Measurements from ENCODE around the gene SLC37A3. TPM values are rescaled to one million over a fixed set of nuclear protein-coding genes. Genes with fewer than 3 reads are reported as not detected.
"Not testable (repeated sequence)": the region's sequence is repeated elsewhere in the genome, so short reads cannot be mapped to it uniquely, and the experiment has no call there.

SLC37A3 gene
- total RNA-seq, 2 donors from 2014 or later = 50.7 to 59.0 TPM

DNA sequence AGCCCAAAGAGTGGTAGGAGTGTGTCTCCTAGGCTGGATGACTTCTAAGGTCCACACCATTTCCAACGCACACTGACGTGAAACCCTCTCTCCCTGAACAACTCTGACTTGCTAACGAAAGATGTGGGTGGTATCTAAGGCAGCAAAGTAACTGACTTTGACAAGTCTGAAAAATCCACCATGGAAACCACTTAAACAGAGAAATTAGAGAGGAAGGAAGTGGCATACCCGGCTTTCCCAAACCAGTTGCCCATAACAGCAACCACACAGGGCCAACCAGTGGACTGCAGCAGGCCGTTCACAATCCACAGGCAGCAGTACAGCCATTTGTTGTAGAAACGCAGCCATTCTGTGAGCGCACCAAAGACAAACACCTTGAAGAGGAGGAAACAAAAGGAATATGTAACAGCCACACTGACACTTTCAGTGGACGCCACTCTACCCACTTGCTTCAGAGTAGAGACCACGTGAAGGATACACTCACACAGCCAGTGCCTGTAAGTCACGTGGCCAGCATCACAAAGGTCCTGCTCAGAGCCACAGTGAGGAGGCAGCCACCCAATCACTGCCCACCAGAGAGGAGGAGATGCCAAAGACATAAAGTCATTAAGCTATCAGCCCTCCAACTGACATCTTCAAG lies 39.8 kb downstream of the SLC37A3 start:
- DNase-seq (ENCODE audit: low spot score) = no peak
- intact Hi-C loops (cut with DNase I) = no loop called here

GRCh38 chr7:140358024-140358411 lies 40.3 kb downstream of the SLC37A3 start:
- intact Hi-C loops (cut with DNase I) = no loop called here
- no peak for DNase-seq (ENCODE audit: low spot score)

GRCh38 chr7:140350056-140350455 lies 48.3 kb downstream of the SLC37A3 start:
- intact Hi-C loops (cut with DNase I) = no loop called here
- no peak for DNase-seq (ENCODE audit: low spot score)

DNA sequence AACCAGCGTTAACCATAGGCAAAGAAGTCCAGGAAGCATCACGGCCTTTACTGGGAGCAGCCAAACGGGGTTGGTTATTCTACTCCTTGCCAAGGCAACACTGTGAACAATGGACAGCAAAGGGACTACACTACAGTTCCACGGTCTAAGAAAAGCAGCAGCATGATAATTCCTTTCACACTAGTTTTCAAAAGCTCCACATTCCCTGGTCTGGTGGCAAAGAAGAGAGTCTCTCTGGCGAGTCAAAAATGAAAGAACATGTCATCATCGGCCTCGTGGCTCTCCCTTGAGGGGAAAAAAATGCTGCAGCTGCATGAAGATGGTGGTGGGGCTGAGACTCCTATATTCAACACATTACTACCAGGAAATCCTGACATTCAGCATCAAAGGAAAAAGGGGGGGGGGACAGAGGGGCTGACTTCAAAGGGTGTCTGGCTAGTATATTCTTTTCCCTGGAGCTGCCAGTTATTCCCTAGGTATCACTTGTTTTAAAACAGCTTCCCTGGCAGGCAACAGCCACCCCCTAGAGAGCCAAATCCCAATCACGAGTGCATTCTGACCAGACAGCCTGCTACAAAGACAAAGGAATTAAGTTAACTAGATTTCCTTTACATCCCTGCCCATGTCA lies 49.1 kb downstream of the SLC37A3 start:
- DNase-seq (ENCODE audit: low spot score) = no peak
- intact Hi-C loops (cut with DNase I) = no loop called here

DNA sequence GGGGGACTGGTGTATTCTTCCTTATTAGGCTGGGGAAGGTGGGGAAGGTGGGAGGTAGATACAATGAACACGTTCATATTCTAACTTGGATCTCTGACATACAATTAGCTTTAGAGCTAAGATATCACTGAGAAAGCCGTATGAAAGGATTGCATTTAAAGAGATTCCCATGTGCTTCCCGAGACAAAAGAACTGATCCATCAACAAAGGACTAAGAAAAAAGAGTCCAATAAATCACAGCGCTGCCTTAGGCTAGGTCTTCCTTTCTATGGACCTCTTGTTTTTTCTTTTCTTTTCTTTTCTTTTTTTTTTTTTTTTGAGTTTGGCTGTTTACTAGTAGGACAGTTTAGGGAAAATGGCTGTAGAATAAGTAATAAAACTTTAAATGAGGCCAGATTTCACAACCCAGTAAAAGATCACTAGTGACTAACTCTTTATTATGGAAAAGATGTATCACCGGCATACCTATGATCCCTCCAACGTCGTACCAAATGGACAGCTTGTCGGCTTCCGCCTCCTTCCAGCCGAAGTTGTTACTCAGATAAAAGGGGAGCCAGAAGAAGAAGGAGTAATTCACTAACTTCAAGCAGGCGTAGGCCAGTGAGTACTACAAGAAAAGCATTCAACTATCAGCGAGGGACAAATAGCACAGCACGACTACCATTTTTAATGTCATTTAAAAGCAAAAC lies 50.0 kb downstream of the SLC37A3 start:
- intact Hi-C loops (cut with DNase I) = no loop called here

DNA sequence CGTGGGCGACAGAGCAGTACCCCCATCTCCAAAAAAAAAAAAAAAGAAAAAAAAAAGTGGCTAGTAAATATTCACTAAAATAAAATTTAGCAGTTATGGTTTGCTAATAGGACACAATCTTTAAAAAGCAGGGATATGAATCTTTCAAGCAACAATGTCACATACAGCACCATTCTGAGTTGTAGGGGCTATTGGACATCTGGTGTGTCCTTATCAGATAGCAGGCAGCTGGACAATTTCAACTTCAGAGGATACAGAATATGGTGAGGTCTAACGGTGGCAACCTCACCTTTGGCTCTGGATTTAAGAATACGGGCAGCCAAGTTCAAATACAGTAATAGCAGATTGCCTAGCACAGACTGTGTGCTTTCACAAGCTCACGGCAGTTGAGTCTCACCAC lies 51.1 kb downstream of the SLC37A3 start:
- DNase-seq (ENCODE audit: low spot score) = no peak
- intact Hi-C loops (cut with DNase I) = no loop called here

More for the DNA sequence above, 50.0 kb downstream of the SLC37A3 start:
- no peak for DNase-seq (ENCODE audit: low spot score)

- intact Hi-C loops (cut with DNase I) = no loop called here
- no peak for DNase-seq (ENCODE audit: low spot score)
These were observed 52.9 kb downstream of the SLC37A3 start for GRCh38 chr7:140345426-140345825.

- intact Hi-C loops (cut with DNase I) = loop anchor here in 1 of 2 donors (5.0 kb wide), 1 partner anchor 466 kb away; no protein-coding TSS in a partner anchor
- DNase-seq (ENCODE audit: low spot score) = no peak
These were observed 55.4 kb downstream of the SLC37A3 start for GRCh38 chr7:140342727-140343514.

GRCh38 chr7:140338959-140339358 lies 59.4 kb downstream of the SLC37A3 start:
- DNase-seq (ENCODE audit: low spot score); intact Hi-C loops (cut with DNase I): not testable (repeated sequence)

DNA sequence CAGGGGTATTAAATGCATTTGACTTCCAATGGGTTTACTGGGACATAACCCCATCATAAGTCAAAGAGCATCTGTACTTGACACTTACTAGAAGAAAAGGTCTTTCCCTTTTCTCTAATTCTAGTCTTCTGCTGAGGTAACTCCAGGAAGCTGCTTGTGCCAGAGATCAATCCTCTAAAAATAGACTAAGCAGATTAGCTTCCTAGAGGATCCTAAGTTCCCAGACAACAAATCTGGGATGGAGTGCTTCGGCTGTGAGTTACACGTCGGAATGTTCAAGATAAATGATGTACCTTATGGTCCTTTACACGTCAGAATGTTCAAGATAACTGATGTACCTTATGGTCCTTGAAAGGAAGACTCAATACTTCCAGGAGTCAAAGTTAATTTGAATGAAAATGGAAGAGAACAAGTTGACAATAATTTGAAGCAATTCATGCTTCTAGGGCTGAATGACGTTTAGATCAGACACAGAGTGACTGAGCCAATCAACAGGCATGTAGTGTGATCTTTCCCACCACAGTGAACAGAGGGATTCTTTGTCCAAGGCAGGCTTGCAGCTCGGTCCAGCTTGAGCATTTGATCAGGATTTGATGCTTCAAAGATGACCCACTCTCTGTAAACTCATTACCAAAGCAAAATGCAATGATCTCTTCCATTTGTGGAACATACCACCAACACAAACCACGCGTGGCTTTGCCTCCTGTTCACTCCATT lies 63.8 kb downstream of the SLC37A3 start:
- no peak for DNase-seq (ENCODE audit: low spot score)
- intact Hi-C loops (cut with DNase I) = no loop called here

- intact Hi-C loops (cut with DNase I) = no loop called here
- DNase-seq (ENCODE audit: low spot score) = no peak
These were observed 64.6 kb downstream of the SLC37A3 start for GRCh38 chr7:140333686-140334085.

GRCh38 chr7:140333223-140333622 lies 65.1 kb downstream of the SLC37A3 start:
- no peak for DNase-seq (ENCODE audit: low spot score)
- intact Hi-C loops (cut with DNase I) = no loop called here

- intact Hi-C loops (cut with DNase I) = no loop called here
These were observed 67.7 kb downstream of the SLC37A3 start for GRCh38 chr7:140330595-140330994.

GRCh38 chr7:140330128-140330527 lies 68.2 kb downstream of the SLC37A3 start:
- no peak for DNase-seq (ENCODE audit: low spot score)
- intact Hi-C loops (cut with DNase I) = no loop called here

More at GRCh38 chr7:140330595-140330994, 67.7 kb downstream of the SLC37A3 start:
- DNase-seq (ENCODE audit: low spot score) = no peak

GRCh38 chr7:140327261-140327661 lies 71.1 kb downstream of the SLC37A3 start:
- no peak for DNase-seq (ENCODE audit: low spot score)
- intact Hi-C loops (cut with DNase I) = loop anchor here (10.0 kb wide), 1 partner anchor 152 kb away; the partner anchor contains the start of gene KDM7A (in 2 of the 2)

DNA sequence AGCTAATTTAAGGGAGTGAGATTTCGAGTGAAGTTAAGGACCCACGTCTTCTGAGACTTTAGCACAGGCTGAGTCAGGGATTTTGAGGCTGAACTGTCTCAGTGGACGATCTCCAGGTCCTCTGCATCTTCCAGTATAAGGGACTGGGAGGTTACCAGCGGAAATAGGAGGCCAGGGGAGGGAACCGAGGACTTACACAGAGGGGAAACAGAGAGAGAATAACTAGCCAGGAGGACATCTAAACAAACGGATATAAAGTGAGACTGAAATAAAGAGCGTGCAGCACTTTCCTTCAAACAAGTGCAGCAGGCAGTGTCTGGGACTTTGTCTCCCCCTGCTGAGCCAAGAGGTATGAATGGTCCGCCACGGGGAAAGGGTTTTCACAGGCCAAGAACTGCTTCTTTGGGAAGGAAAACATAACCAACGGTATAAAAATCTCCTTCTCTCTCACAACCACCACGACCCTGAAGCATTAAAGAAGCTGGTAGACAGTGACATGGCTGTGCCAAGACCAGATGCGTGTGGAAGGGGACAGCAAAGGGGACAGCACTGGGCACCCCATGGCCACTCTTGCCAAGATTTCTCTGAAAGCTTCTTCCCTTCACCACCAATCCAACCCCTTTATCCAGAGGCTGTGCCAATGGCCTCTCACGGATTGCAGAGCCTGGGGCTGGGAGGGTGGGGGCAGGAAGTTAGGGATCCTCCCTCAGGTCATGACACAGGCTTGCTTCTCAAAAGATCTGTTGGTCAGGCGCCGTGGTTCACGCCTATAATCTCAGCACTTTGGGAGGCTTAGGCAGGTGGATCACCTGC lies 72.0 kb downstream of the SLC37A3 start:
- peak; percentile 86 for DNase-seq (ENCODE audit: low spot score)
- intact Hi-C loops (cut with DNase I) = loop anchor here (10.0 kb wide), 1 partner anchor 152 kb away; the partner anchor contains the start of gene KDM7A (in 2 of the 2)

DNA sequence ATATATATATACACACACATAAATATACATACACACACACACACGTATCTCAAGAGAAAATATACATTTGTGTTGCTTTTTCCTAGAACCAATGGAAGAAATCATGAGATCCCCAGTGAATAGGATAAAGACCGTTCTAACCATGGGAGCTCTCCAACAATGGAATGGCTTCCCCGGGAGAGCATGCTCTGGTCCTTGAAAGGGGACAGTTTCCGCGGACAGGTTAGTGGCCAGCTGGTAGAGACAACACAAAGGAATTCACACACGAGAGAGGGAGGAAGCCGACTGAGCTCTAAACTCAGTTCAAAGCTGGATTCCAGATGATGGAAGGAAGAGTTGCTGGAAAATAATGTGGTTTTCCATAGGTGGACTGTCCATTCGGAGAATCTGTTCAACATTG lies 72.7 kb downstream of the SLC37A3 start:
- intact Hi-C loops (cut with DNase I) = loop anchor here (10.0 kb wide), 1 partner anchor 151 kb away; the partner anchor contains the start of gene KDM7A (in 2 of the 2)
- no peak for DNase-seq (ENCODE audit: low spot score)

DNA sequence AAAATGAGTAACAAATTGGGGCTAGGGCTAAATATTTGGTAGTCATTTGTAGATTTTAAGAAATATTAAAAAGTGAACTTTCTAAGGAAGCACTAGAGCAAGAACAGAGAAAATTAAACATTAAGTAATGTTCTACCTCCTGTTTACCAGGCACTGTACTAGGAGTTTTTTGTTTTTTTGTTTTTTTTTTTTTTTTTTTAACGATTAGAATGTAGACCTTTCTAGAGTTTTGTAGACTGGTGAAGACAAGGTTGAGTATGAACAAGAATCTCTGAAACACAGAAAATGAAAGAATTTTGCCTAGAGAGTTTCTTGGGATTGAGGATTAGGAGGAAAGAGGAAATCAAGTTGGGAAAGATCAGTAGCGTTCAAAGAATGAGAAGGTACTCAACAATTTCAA lies 73.6 kb downstream of the SLC37A3 start:
- intact Hi-C loops (cut with DNase I) = loop anchor here (10.0 kb wide), 1 partner anchor 150 kb away; the partner anchor contains the start of gene KDM7A (in 2 of the 2)
- DNase-seq (ENCODE audit: low spot score) = no peak

All from posterior vena cava (tissue), 2 donors.